NCI-H128 (cell line): ENCODE results near the gene FRMPD3.

Source experiments
- DNase-seq: peaks from one replicate; lab custom pipeline; 2025; ENCODE audit not compliant: unreplicated experiment; lab: John Stamatoyannopoulos, UW

Gene FRMPD3

GRCh38 chrX:107477406-107477805 is 28.0 kb downstream of the FRMPD3 start:
- DNase-seq: no peak

DNA sequence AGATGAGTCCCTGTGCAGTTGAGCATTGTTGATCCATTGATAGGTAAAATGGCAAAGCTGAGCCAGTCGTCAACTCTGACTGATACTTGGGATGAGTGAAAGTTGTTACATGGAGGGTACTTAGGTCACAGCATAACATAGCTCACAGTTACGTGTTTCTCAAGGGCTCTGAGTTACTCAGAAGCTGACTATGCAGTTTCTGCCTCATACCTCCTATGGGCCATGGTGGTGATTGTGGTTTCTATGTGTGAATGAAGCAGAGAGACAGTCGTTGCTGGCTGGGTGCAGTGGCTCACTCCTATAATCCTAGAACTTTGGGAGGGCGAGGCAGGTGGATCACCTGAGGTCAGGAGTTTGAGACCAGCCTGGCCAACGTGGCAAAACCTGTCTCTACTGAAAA is 30.8 kb downstream of the FRMPD3 start:
- no peak for DNase-seq

DNA sequence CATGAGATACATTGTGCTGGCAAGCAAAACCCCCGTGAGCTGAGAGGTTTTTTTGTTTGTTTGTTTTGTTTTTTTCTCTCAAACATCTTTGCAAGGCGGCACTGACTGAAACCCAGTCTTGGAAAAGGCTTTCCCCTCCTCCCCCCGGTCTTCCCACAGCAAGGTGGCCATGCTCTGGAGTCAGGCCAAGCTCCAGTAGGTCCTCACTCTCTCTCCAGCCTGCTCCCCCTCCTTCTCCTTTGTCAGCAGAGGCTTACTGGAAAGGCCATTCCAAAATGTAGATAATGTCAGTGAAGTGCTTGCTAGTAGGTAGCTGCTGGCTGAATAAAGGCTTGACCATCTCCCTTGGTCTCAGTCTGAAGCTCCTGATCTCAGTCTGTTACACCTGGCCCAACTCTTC is 32.6 kb downstream of the FRMPD3 start:
- DNase-seq: no peak

- DNase-seq: no peak
Observed at GRCh38 chrX:107484002-107484726, 34.7 kb downstream of the FRMPD3 start.

GRCh38 chrX:107485013-107485412 is 35.6 kb downstream of the FRMPD3 start:
- no peak for DNase-seq

GRCh38 chrX:107493141-107493540 is 43.7 kb downstream of the FRMPD3 start:
- DNase-seq: no peak

GRCh38 chrX:107496786-107497185 is 47.3 kb downstream of the FRMPD3 start:
- no peak for DNase-seq
